ENCODE measurements around the gene ATF6.

GRCh38 chr1:161736335-161736969, 29.7 kb upstream of the ATF6 start:
- no peak for TF ChIP-seq EZH2 (optimal IDR thresholded peaks at IDR 0.05; ENCODE audit: low read depth, low read length)
- no peak for TF ChIP-seq CTCF (IDR thresholded peaks at IDR 0.05; ENCODE audit: low read length)

Measured in MM.1S (cell line).